22Rv1 (cell line): ENCODE measurements around the gene CNTNAP2.

Experiments
- ZFX ChIP-seq: fragments of 450-650 bp; IDR thresholded peaks from 2 replicates; pipeline ENCODE4 v1.6.1; 2017; ENCODE audit warnings: antibody characterized with exemption, borderline replicate concordance
- TF ChIP-seq, protein P1 (sequence below): fragments of 450-650 bp; IDR thresholded peaks from 2 replicates; pipeline ENCODE4 v1.5.1; 2017; ENCODE audit warnings: mild to moderate bottlenecking

DNA sequence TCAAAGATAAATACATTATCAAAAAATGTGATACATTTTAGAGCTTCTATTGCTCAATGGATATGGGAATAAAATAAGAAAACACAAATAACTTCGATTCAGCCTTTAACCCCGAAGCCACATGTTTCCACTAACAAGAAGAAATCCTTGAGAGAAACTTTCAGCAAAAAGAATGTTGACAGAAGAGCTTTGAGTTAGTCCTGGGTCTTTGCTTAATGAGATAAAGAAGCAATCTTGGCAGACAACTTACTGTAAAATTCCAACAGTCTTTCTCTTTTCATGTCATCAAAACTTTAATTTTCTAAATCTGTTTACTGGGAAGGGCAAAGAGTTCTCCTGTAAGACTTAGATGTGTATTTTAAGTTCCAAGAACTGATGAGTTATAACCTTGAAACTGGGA lies 810.2 kb downstream of the CNTNAP2 start:
- TF ChIP-seq, protein P1, sequence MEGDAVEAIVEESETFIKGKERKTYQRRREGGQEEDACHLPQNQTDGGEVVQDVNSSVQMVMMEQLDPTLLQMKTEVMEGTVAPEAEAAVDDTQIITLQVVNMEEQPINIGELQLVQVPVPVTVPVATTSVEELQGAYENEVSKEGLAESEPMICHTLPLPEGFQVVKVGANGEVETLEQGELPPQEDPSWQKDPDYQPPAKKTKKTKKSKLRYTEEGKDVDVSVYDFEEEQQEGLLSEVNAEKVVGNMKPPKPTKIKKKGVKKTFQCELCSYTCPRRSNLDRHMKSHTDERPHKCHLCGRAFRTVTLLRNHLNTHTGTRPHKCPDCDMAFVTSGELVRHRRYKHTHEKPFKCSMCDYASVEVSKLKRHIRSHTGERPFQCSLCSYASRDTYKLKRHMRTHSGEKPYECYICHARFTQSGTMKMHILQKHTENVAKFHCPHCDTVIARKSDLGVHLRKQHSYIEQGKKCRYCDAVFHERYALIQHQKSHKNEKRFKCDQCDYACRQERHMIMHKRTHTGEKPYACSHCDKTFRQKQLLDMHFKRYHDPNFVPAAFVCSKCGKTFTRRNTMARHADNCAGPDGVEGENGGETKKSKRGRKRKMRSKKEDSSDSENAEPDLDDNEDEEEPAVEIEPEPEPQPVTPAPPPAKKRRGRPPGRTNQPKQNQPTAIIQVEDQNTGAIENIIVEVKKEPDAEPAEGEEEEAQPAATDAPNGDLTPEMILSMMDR = no peak
- TF ChIP-seq ZFX = no peak
